Peyer's patch (tissue), 4 donors: Measurements from ENCODE around the gene CADM1. TPM values are rescaled to one million over a fixed set of nuclear protein-coding genes. Genes with fewer than 3 reads are reported as not detected.

ENCODE experiments used
- DNase-seq, 3 donors: peaks; one replicate each; pipeline ENCODE4 v3.0.0-alpha.2; 2017 to 2019
- H3K27ac ChIP-seq, 4 donors: fragments of 200-600 bp; sonication (generic); one replicate each; pipeline ENCODE4 v1.5.1; 2016 to 2019
- H3K27me3 ChIP-seq, 2 donors: fragments of 200-600 bp; sonication (generic); one replicate each; pipeline ENCODE4 v1.5.1; 2019
- H3K36me3 ChIP-seq, 3 donors: fragments of 200-600 bp; sonication (generic); one replicate each; pipeline ENCODE4 v1.5.1; 2016 to 2019
- H3K4me1 ChIP-seq, 4 donors: fragments of 200-600 bp; sonication (generic); one replicate each; pipeline ENCODE4 v1.5.1; 2016 to 2019
- H3K4me3 ChIP-seq, 4 donors: fragments of 200-600 bp; sonication (generic); 1 replicate in 3 of 4; 2 replicates in 1 of 4; pipeline ENCODE4 v1.5.1; 2016 to 2019; ENCODE audit warnings: mild to moderate bottlenecking in 1 of 4
- H3K9me3 ChIP-seq, 4 donors: fragments of 200-600 bp; sonication (generic); one replicate each; pipeline ENCODE4 v1.5.1; 2016 to 2019; ENCODE audit warnings: mild to moderate bottlenecking in 1 of 4
- CTCF ChIP-seq, 6 experiments: fragments of 450-650 bp in 4 of 6; fragments of 200-600 bp in 2 of 6; sonication (generic) in 1 of 6; IDR thresholded peaks; one replicate each; pipeline ENCODE4 v1.5.1; 2017 to 2019; ENCODE audit warnings: antibody characterized with exemption in 6 of 6, mild to moderate bottlenecking in 3 of 6, moderate library complexity in 1 of 6
- POLR2A ChIP-seq, 2 donors: fragments of 450-650 bp; IDR thresholded peaks; one replicate each; pipeline ENCODE4 v1.5.1; 2017; ENCODE audit warnings: antibody characterized with exemption in 2 of 2, mild to moderate bottlenecking in 2 of 2, moderate library complexity in 2 of 2
- total RNA-seq, 4 donors: library from RNA; depleted of rRNA; stranded (reverse); fragments of >200 nt; gene quantifications; one replicate each; pipeline ENCODE4 v1.1.0, GENCODE V29; 2016

CADM1 gene
- total RNA-seq, 4 donors from 2014 or later: 0.38 to 8.3 (median 2.5) TPM

DNA sequence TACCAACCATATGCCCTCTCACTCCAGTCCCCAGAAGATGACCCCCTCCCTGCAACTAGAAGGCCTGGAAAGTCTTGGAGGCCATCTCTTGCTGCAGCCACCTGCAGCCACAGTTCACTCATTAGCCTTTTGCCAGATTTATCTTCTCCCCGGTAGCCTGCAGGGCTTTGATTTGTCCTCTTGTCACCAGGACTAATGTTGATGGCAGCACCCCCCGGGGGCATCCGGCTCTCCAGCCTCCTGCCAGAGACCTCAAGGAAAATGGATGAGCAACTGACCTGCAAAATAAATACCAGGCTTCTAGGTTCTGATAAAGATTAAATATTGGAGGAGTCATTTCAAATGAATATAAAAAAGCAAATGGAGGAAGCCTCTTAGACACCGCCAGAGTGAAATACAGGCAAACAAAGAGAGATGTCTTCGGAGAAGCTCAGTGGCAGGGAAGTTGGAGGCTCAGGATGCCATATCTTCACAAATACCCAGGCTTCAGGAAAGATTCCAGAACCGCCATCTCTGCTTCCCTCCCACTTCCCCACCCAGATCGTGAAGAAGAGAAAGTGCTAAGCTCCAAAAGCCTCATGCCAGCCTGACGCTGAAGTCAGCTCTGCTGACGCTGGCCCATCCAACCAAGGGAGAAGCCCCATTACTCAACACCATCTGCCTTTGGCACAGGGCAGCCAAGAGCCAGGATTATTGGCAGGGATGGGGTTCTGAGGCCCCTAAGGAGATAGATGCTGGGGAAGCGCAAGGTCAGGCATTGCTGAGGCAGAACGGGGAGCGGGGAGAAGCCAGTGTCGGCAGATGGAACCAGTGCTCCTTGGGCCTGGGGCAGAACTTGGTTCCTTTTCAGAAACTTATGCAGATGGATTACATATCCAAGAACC is 362.7 kb downstream of the CADM1 start:
- TF ChIP-seq CTCF (IDR thresholded peaks at IDR 0.05): no peak
- no peak for TF ChIP-seq POLR2A (IDR thresholded peaks at IDR 0.05)
- Histone ChIP-seq H3K9me3 (no peaks in the 10 kb centered on the region), H3K36me3 (no peaks in the 10 kb centered on the region), H3K27ac (no peak overlapping the region), H3K4me1 (no peaks in the 10 kb centered on the region), H3K27me3 (no peaks in the 10 kb centered on the region), H3K4me3 (no peak overlapping the region)
- no peak for DNase-seq

- Histone ChIP-seq H3K27ac (no peak overlapping the region), H3K27me3 (no peaks in the 10 kb centered on the region), H3K4me1 (no peaks in the 10 kb centered on the region), H3K36me3 (no peaks in the 10 kb centered on the region), H3K4me3 (no peak overlapping the region), H3K9me3 (no peaks in the 10 kb centered on the region)
- no peak for TF ChIP-seq CTCF (IDR thresholded peaks at IDR 0.05)
- no peak for TF ChIP-seq POLR2A (IDR thresholded peaks at IDR 0.05)
- peak in 1 of 3 donors; percentile 5 for DNase-seq
Observed at GRCh38 chr11:115135936-115136335, 368.3 kb downstream of the CADM1 start.

DNA sequence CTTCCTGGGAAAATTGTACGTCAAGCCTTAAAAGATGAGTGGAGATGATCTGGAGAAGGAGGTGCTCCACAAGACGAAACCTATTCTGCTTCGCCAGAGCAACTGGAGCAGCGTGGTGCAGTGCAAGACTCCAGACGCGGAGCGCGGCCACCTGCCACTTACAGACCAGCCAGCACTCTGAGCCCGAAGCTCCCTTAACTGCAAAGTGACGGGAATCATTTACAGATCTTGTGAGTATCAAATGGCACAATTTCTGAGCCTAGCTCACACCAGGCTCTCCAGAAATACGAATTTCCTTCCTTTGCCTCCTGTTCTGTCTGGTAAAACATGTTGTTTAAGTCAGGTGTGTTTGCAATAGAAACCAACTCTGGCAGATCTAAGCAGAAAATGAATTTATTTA is 369.3 kb downstream of the CADM1 start:
- H3K27me3 ChIP-seq: no peaks in the 10 kb centered on the region
- no peak overlapping the region for H3K4me3 ChIP-seq
- TF ChIP-seq CTCF (IDR thresholded peaks at IDR 0.05) (no peak), POLR2A (IDR thresholded peaks at IDR 0.05) (no peak)
- no peaks in the 10 kb centered on the region for H3K4me1 ChIP-seq
- H3K9me3 ChIP-seq: no peaks in the 10 kb centered on the region
- no peak overlapping the region for H3K27ac ChIP-seq
- H3K36me3 ChIP-seq: no peaks in the 10 kb centered on the region
- peak in 1 of 3 donors; percentile 19 for DNase-seq

- no peaks in the 10 kb centered on the region for H3K27me3 ChIP-seq
- DNase-seq: no peak
- H3K9me3 ChIP-seq: no peaks in the 10 kb centered on the region
- no peak overlapping the region for H3K4me3 ChIP-seq
- no peak overlapping the region for H3K27ac ChIP-seq
- H3K36me3 ChIP-seq: no peaks in the 10 kb centered on the region
- TF ChIP-seq POLR2A (IDR thresholded peaks at IDR 0.05) (no peak), CTCF (IDR thresholded peaks at IDR 0.05) (no peak)
- no peaks in the 10 kb centered on the region for H3K4me1 ChIP-seq
Observed at GRCh38 chr11:115133475-115134209, 370.6 kb downstream of the CADM1 start.

- TF ChIP-seq POLR2A (IDR thresholded peaks at IDR 0.05) (no peak), CTCF (IDR thresholded peaks at IDR 0.05) (peak in 3 of 6 experiments; percentile 14 to 28 (median 23))
- Histone ChIP-seq H3K9me3 (no peaks in the 10 kb centered on the region), H3K36me3 (no peaks in the 10 kb centered on the region), H3K27ac (no peak overlapping the region), H3K4me3 (no peak overlapping the region), H3K27me3 (no peaks in the 10 kb centered on the region), H3K4me1 (no peaks in the 10 kb centered on the region)
- peak in 1 of 3 donors; percentile 5 for DNase-seq
Observed at GRCh38 chr11:115132436-115133228, 371.6 kb downstream of the CADM1 start.
